HCT116 (cell line): Measurements from ENCODE around the gene FAM204A. TPM values are rescaled to one million over a fixed set of nuclear protein-coding genes. Genes with fewer than 3 reads are reported as not detected.

Source experiments
- ATAC-seq: fragments of 200-7000 bp; cut with Tn5 transposase; 2 replicates; pipeline ENCODE4 v1.9.1; 2020; ENCODE audit warnings: mild to moderate bottlenecking, moderate library complexity
- BruUV-seq: library from RNA; stranded (reverse); fragments of 400-500 nt; replicated peaks from 2 replicates; lab custom pipeline; 2021; lab: Mats Ljungman, UMichigan
- CTCF ChIA-PET: fragments of 300-600 bp; sonication (Branson Sonifier 250); formaldehyde crosslinking; loops from one replicate; lab custom pipeline; 2021; ENCODE audit warnings: antibody characterized with exemption; lab: Charles Lee
- POLR2A ChIA-PET: fragments of 300-600, 350-600 bp; sonication (Branson Sonifier 250); formaldehyde crosslinking; loops from one replicate; lab custom pipeline; 2021; ENCODE audit warnings: antibody characterized with exemption; lab: Charles Lee
- RAD21 ChIA-PET, 2 experiments: fragments of 300-600 bp; sonication (Branson Sonifier 250); formaldehyde crosslinking; loops; one replicate each; lab custom pipeline; 2023; ENCODE audit warnings: low total read pairs in 2 of 2; ENCODE audit not compliant: uncharacterized antibody in 2 of 2, unreplicated experiment in 2 of 2, low non-redundant PET in 1 of 2; lab: Charles Lee
- DNase-seq: peaks from one replicate; pipeline ENCODE4 v3.0.0-alpha.2; 2010; ENCODE audit warnings: low read depth, low spot score
- H2AFZ ChIP-seq: fragments of 200-600 bp; shearing (Covaris generic), sonication (generic); 2 replicates; pipeline ENCODE4 v1.6.1; 2017; ENCODE audit warnings: low read depth, mixed run types, mixed read lengths, antibody characterized with exemption, low read length; ENCODE audit not compliant: poor library complexity, severe bottlenecking
- H3K27ac ChIP-seq: 2 replicates; pipeline ENCODE4 v1.5.1; 2012; ENCODE audit warnings: low read depth, low read length
- H3K27me3 ChIP-seq: fragments of 200-600 bp; sonication (generic); 2 replicates; pipeline ENCODE4 v1.6.1; 2016; ENCODE audit warnings: mixed run types, low read length, mixed read lengths; ENCODE audit not compliant: insufficient read depth
- H3K36me3 ChIP-seq, 2 experiments: fragments of 200-500 bp in 1 of 2; fragments of 200-600 bp in 1 of 2; sonication (Bioruptor generic) in 1 of 2; sonication (generic) in 1 of 2; 2 replicates each; pipeline versions ENCODE4 v1.5.1 to v1.6.1; 2014 to 2016; ENCODE audit warnings: low read length in 2 of 2, inconsistent platforms in 1 of 2, mixed read lengths in 1 of 2, mixed run types in 1 of 2; ENCODE audit not compliant: insufficient read depth in 2 of 2, control insufficient read depth in 1 of 2
- H3K4me1 ChIP-seq, 2 experiments: fragments of 200-600 bp in 1 of 2; sonication (generic) in 1 of 2; 2 replicates each; pipeline versions ENCODE4 v1.5.1 to v1.6.1; 2012 to 2017; ENCODE audit warnings: low read length in 2 of 2, inconsistent platforms in 1 of 2, mild to moderate bottlenecking in 1 of 2, mixed read lengths in 1 of 2, mixed run types in 1 of 2, moderate library complexity in 1 of 2; ENCODE audit not compliant: insufficient read depth in 2 of 2, control insufficient read depth in 1 of 2
- H3K4me2 ChIP-seq: fragments of 200-600 bp; sonication (generic); 2 replicates; pipeline ENCODE4 v1.6.1; 2017; ENCODE audit warnings: mixed run types, low read length, mixed read lengths
- H3K4me3 ChIP-seq, 2 experiments: fragments of 200-600 bp in 1 of 2; sonication (generic) in 1 of 2; replicated peaks in 1 of 2; 2 replicates each; pipeline ENCODE4 v1.5.1; 2011 to 2016; ENCODE audit warnings: low read length in 2 of 2, control low read depth in 1 of 2, low read depth in 1 of 2, mild to moderate bottlenecking in 1 of 2, mixed read lengths in 1 of 2, mixed run types in 1 of 2
- H3K79me2 ChIP-seq: fragments of 200-600 bp; sonication (generic); 2 replicates; pipeline ENCODE4 v1.6.1; 2017; ENCODE audit warnings: mild to moderate bottlenecking, mixed run types, low read length, moderate library complexity, mixed read lengths; ENCODE audit not compliant: insufficient read depth
- H3K9ac ChIP-seq: fragments of 200-600 bp; sonication (generic); 2 replicates; pipeline ENCODE4 v1.6.1; 2016; ENCODE audit warnings: low read length, mixed read lengths
- H3K9me2 ChIP-seq: fragments of 200-600 bp; sonication (generic), shearing (Covaris generic); 2 replicates; pipeline ENCODE4 v1.6.1; 2017; ENCODE audit warnings: mixed run types, mild to moderate bottlenecking, moderate library complexity; ENCODE audit not compliant: insufficient read depth
- H3K9me3 ChIP-seq, 2 experiments: fragments of 200-500 bp in 1 of 2; fragments of 200-600 bp in 1 of 2; sonication (Bioruptor generic) in 1 of 2; sonication (generic) in 1 of 2; 2 replicates each; pipeline ENCODE4 v1.6.1; 2014 to 2017; ENCODE audit warnings: low read length in 2 of 2, mixed read lengths in 2 of 2, inconsistent platforms in 1 of 2, low read depth in 1 of 2, mild to moderate bottlenecking in 1 of 2, mixed run types in 1 of 2, moderate library complexity in 1 of 2; ENCODE audit not compliant: control insufficient read depth in 1 of 2, insufficient read depth in 1 of 2
- H4K20me1 ChIP-seq: fragments of 200-600 bp; sonication (generic), shearing (Covaris generic); 2 replicates; pipeline ENCODE4 v1.6.1; 2017; ENCODE audit warnings: mixed run types, mild to moderate bottlenecking, moderate library complexity; ENCODE audit not compliant: insufficient read depth
- ATF3 ChIP-seq: IDR thresholded peaks from 2 replicates; pipeline ENCODE4 v1.6.1; 2012
- CBX3 ChIP-seq: IDR thresholded peaks from 2 replicates; pipeline ENCODE4 v1.6.1; 2012; ENCODE audit warnings: low read depth
- CEBPB ChIP-seq: IDR thresholded peaks from 2 replicates; pipeline ENCODE4 v1.6.1; 2012; ENCODE audit warnings: low read depth
- CTCF ChIP-seq, 3 experiments: fragments of 200-600 bp in 1 of 3; sonication (generic) in 1 of 3; IDR thresholded peaks in 2 of 3; conservative IDR thresholded peaks in 1 of 3; 2 replicates each; pipeline ENCODE4 v1.5.1; 2012 to 2017; ENCODE audit warnings: low read depth in 2 of 3, low read length in 2 of 3, antibody characterized with exemption in 1 of 3, borderline replicate concordance in 1 of 3, control low read depth in 1 of 3, mild to moderate bottlenecking in 1 of 3, mixed read lengths in 1 of 3, mixed run types in 1 of 3, moderate library complexity in 1 of 3; ENCODE audit not compliant: insufficient read depth in 1 of 3
- ELF1 ChIP-seq: IDR thresholded peaks from 2 replicates; pipeline ENCODE4 v1.6.1; 2012; ENCODE audit warnings: low read depth, borderline replicate concordance
- EZH2phosphoT487 ChIP-seq: fragments of 200-600 bp; IDR thresholded peaks from 2 replicates; pipeline ENCODE4 v1.6.1; 2018; ENCODE audit warnings: antibody characterized with exemption, borderline replicate concordance
- FOSL1 ChIP-seq: IDR thresholded peaks from 2 replicates; pipeline ENCODE4 v1.6.1; 2012; ENCODE audit warnings: low read depth
- JUND ChIP-seq: IDR thresholded peaks from 2 replicates; pipeline ENCODE4 v1.6.1; 2012
- MAX ChIP-seq: IDR thresholded peaks from 2 replicates; pipeline ENCODE4 v1.6.1; 2012
- POLR2A ChIP-seq: IDR thresholded peaks from 2 replicates; pipeline ENCODE4 v1.7.0; 2011; ENCODE audit warnings: borderline replicate concordance; ENCODE audit not compliant: insufficient read depth, insufficient read length; ENCODE audit errors: extremely low read depth
- SP1 ChIP-seq: IDR thresholded peaks from 2 replicates; pipeline ENCODE4 v1.6.1; 2012; ENCODE audit warnings: low read depth
- TCF7L2 ChIP-seq: IDR thresholded peaks from 2 replicates; pipeline ENCODE4 v1.7.0; 2011; ENCODE audit warnings: borderline replicate concordance, inconsistent platforms; ENCODE audit not compliant: insufficient read depth, insufficient read length; ENCODE audit errors: extremely low read depth
- YY1 ChIP-seq: IDR thresholded peaks from 2 replicates; pipeline ENCODE4 v1.6.1; 2011; ENCODE audit warnings: low read length, low read depth, moderate library complexity, mild to moderate bottlenecking; ENCODE audit not compliant: insufficient replicate concordance; ENCODE audit errors: extremely low read depth
- ZBTB33 ChIP-seq: IDR thresholded peaks from 2 replicates; pipeline ENCODE4 v1.6.1; 2011; ENCODE audit warnings: mild to moderate bottlenecking, low read length, moderate library complexity; ENCODE audit not compliant: insufficient replicate concordance; ENCODE audit errors: extremely low read depth
- ZFX ChIP-seq: fragments of 450-650 bp; IDR thresholded peaks from 2 replicates; pipeline ENCODE4 v1.6.1; 2017
- ZNF274 ChIP-seq: fragments of 200-500 bp; sonication (Bioruptor generic); IDR thresholded peaks from 2 replicates; pipeline ENCODE4 v1.6.1; 2014; ENCODE audit warnings: mild to moderate bottlenecking, low read depth, low read length, inconsistent platforms
- intact Hi-C: fragments of 100-400 bp; cut with micrococcal nuclease; formaldehyde crosslinking; loops from 2 replicates; pipeline ENCODE4 v1.10.0; 2022
- total RNA-seq: library from RNA; stranded (reverse); gene quantifications from one replicate; pipeline ENCODE4 v1.2.1, GENCODE V29; 2021; ENCODE audit not compliant: unreplicated experiment

The FAM204A gene
- total RNA-seq, 1 experiment from 2014 or later = 79.5 TPM

GRCh38 chr10:118286051-118286838 lies 55.9 kb downstream of the FAM204A start:
- Histone ChIP-seq H3K4me3 (no peak overlapping the region), H4K20me1 (no peaks in the 10 kb centered on the region), H3K27me3 (no peaks in the 10 kb centered on the region), H3K36me3 (no peaks in the 10 kb centered on the region), H3K4me1 (peaks cover 0 to 9% of the 10 kb centered on the region in 2 experiments; a peak in 1 of 4 replicates), H2AFZ (no peak overlapping the region), H3K9ac (no peak overlapping the region), H3K27ac (no peak overlapping the region), H3K9me2 (no peaks in the 10 kb centered on the region), H3K9me3 (no peaks in the 10 kb centered on the region), H3K79me2 (no peaks in the 10 kb centered on the region), H3K4me2 (no peak overlapping the region)
- POLR2A ChIA-PET = no interaction called here
- no TSS peak for BruUV-seq
- CTCF ChIA-PET = no interaction called here
- RAD21 ChIA-PET = no interaction called here
- TF ChIP-seq TCF7L2 (no peak), ELF1 (no peak), ATF3 (no peak), POLR2A (no peak), JUND (no peak), ZNF274 (no peak), FOSL1 (no peak)
- ATAC-seq = no peak
- intact Hi-C loops = no loop called here
- DNase-seq = no peak

GRCh38 chr10:118282670-118283069 lies 59.5 kb downstream of the FAM204A start:
- H3K9me2 ChIP-seq = no peaks in the 10 kb centered on the region
- no peak overlapping the region for H3K9ac ChIP-seq
- no peaks in the 10 kb centered on the region for H3K36me3 ChIP-seq
- DNase-seq (no peak), ATAC-seq (no peak)
- H3K27me3 ChIP-seq = no peaks in the 10 kb centered on the region
- ChIA-PET RAD21 (no interaction called here), CTCF (no interaction called here), POLR2A (no interaction called here)
- no peak overlapping the region for H3K4me2 ChIP-seq
- no peak overlapping the region for H3K27ac ChIP-seq
- H3K79me2 ChIP-seq = no peaks in the 10 kb centered on the region
- intact Hi-C loops = no loop called here
- no peak overlapping the region for H2AFZ ChIP-seq
- no peak overlapping the region for H3K4me3 ChIP-seq
- no peaks in the 10 kb centered on the region for H4K20me1 ChIP-seq
- H3K9me3 ChIP-seq = peaks cover 6 to 8% of the 10 kb centered on the region in 2 experiments; a peak in 2 of 4 replicates
- peaks cover 0 to 8% of the 10 kb centered on the region in 2 experiments; a peak in 2 of 4 replicates for H3K4me1 ChIP-seq
- no TSS peak for BruUV-seq
- no peak for TF ChIP-seq ZBTB33
- TF ChIP-seq EZH2phosphoT487 = no peak
- no peak for TF ChIP-seq ELF1
- TF ChIP-seq MAX = no peak
- no peak for TF ChIP-seq CEBPB
- TF ChIP-seq CTCF (IDR thresholded peaks at IDR 0.05 in 2 of 3, conservative IDR thresholded peaks at IDR 0.05 in 1 of 3; ENCODE audit: borderline replicate concordance in 1 of 3, insufficient read depth in 1 of 3, low read depth in 2 of 3, low read length in 2 of 3) = no peak
- TF ChIP-seq YY1 = no peak
- TF ChIP-seq FOSL1 = no peak
- TF ChIP-seq ATF3 = no peak
- no peak for TF ChIP-seq CBX3
- TF ChIP-seq SP1 = no peak
- no peak for TF ChIP-seq ZFX
